Measurements from ENCODE around the gene SPAAR.
A peak's percentile ranks its signal among the peaks of the same experiment; 100 is the strongest.

Gene SPAAR

GRCh38 chr9:35906923-35907699, 2.2 kb upstream of the SPAAR start:
- POLR2A ChIA-PET = no interaction called here
- CTCF ChIA-PET = interaction anchor here (1.0 to 3.0 kb wide), 2 partner anchors 39 to 116 kb away, joined by 3 to 14 read pairs; no protein-coding TSS in a partner anchor
- DNase-seq (ENCODE audit: extremely low spot score) = no peak
- TF ChIP-seq CTCF (IDR thresholded peaks at IDR 0.05; ENCODE audit: control extremely low read depth, extremely low read depth, low read depth, missing control alignments) = no peak

- DNase-seq (ENCODE audit: extremely low spot score) = no peak
- ChIA-PET CTCF (interaction anchor here (1.0 to 1.7 kb wide), 2 partner anchors 116 to 118 kb away, joined by 3 to 4 read pairs; no protein-coding TSS in a partner anchor), POLR2A (no interaction called here)
- no peak for TF ChIP-seq CTCF (IDR thresholded peaks at IDR 0.05; ENCODE audit: control extremely low read depth, extremely low read depth, low read depth, missing control alignments)
Observed at GRCh38 chr9:35907711-35908503, 1.4 kb upstream of the SPAAR start.

- POLR2A ChIA-PET = no interaction called here
- TF ChIP-seq CTCF (IDR thresholded peaks at IDR 0.05; ENCODE audit: control extremely low read depth, extremely low read depth, low read depth, missing control alignments) = no peak
- CTCF ChIA-PET = interaction anchor here (1.7 kb wide), 1 partner anchor 118 kb away, joined by 4 read pairs; no protein-coding TSS in a partner anchor
- no peak for DNase-seq (ENCODE audit: extremely low spot score)
Observed at GRCh38 chr9:35908504-35909125, 675 bp upstream of the SPAAR start.

- CTCF ChIA-PET = no interaction called here
- POLR2A ChIA-PET = no interaction called here
- no peak for DNase-seq (ENCODE audit: extremely low spot score)
- no peak for TF ChIP-seq CTCF (IDR thresholded peaks at IDR 0.05; ENCODE audit: control extremely low read depth, extremely low read depth, low read depth, missing control alignments)
Observed at GRCh38 chr9:35909687-35910612, 660 bp downstream of the SPAAR start.

GRCh38 chr9:35910613-35911359, 1.5 kb downstream of the SPAAR start:
- DNase-seq (ENCODE audit: extremely low spot score) = peak; percentile 51
- TF ChIP-seq CTCF (IDR thresholded peaks at IDR 0.05; ENCODE audit: control extremely low read depth, extremely low read depth, low read depth, missing control alignments) = peak; percentile 26
- ChIA-PET POLR2A (no interaction called here), CTCF (interaction anchor here (1.1 to 1.3 kb wide), 2 partner anchors 8 to 44 kb away, joined by 3 to 5 read pairs; no protein-coding TSS in a partner anchor)

Data from GM10248 (cell line).